Activated naive CD8-positive, alpha-beta T cell treated with anti-CD3 and anti-CD28 coated beads, Interleukin-2, amount 10 ng/mL, durations not matched to agents 7 days and 5 days (primary cell): Measurements from ENCODE around the gene AURKB. TPM values are rescaled to one million over a fixed set of nuclear protein-coding genes. Genes with fewer than 3 reads are reported as not detected.
"Not testable (repeated sequence)": the region's sequence is repeated elsewhere in the genome, so short reads cannot be mapped to it uniquely, and the experiment has no call there.

Experiments
- ATAC-seq: fragments of 150-1000 bp; cut with Tn5 transposase; one replicate; pipeline ENCODE4 v1.10.0; 2021; ENCODE audit warnings: low read depth, moderate library complexity
- POLR2A ChIA-PET: fragments of 350-600 bp; sonication (Branson Sonifier 250); formaldehyde crosslinking; loops from one replicate; lab custom pipeline; 2021; ENCODE audit warnings: antibody characterized with exemption; lab: Charles Lee
- DNase-seq: peaks from one replicate; pipeline ENCODE4 v3.0.0; 2021
- H3K27ac Mint-ChIP-seq: one replicate; pipeline ENCODE4 v1.8.0; 2022; ENCODE audit warnings: mild to moderate bottlenecking, mixed read lengths
- H3K27me3 Mint-ChIP-seq: one replicate; pipeline ENCODE4 v1.8.0; 2022; ENCODE audit warnings: mild to moderate bottlenecking, moderate library complexity, mixed read lengths
- H3K36me3 Mint-ChIP-seq: one replicate; pipeline ENCODE4 v1.8.0; 2021; ENCODE audit warnings: mild to moderate bottlenecking, mixed read lengths
- H3K4me1 Mint-ChIP-seq: one replicate; pipeline ENCODE4 v1.8.0; 2021; ENCODE audit warnings: mixed read lengths
- H3K4me3 Mint-ChIP-seq: one replicate; pipeline ENCODE4 v1.8.0; 2022; ENCODE audit warnings: mild to moderate bottlenecking, moderate library complexity, mixed read lengths
- H3K9me3 Mint-ChIP-seq: one replicate; pipeline ENCODE4 v1.8.0; 2021; ENCODE audit warnings: mixed read lengths
- total RNA-seq, 2 experiments: library from RNA; stranded (reverse); gene quantifications; one replicate each; pipeline ENCODE4 v1.2.3, GENCODE V29; 2021

Gene AURKB
- total RNA-seq, 2 experiments from 2014 or later = 128 to 152 TPM

DNA sequence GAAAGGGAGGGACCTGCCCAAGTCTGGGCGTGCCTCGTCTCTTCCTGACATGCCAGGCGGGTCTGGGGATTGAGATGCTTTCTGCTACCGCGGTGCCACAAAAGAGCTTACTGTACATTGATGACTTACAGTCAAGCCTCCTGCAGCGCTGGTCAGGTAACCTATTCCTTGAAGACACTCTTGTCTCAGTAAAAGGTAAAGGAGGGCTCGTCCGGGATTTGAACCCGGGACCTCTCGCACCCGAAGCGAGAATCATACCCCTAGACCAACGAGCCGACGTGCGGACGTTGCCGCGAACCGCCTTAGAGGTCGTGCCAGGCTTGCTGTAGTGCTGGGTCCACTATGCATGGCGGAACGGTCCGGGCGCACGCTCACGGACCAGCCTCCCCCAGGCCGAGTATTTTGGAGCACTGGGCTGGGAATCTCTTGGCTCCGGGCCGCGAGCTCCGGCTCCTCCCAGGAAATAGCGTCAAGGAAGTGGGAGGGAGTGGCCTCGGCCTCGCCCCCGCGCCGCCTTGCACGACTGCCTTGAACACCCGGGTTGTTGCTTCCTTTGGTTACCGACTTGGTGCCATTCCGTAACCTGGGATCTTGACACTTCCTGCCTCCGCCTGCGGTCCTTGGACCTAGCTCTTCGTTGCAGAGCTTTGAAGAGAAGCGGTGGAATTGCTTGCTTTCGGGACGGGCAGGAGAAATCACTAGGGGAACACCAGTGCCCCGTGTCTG is 12.4 kb upstream of the AURKB start:
- H3K36me3 Mint-ChIP-seq = peaks cover 13% of the 10 kb centered on the region
- peak; percentile 40 for ATAC-seq

DNA sequence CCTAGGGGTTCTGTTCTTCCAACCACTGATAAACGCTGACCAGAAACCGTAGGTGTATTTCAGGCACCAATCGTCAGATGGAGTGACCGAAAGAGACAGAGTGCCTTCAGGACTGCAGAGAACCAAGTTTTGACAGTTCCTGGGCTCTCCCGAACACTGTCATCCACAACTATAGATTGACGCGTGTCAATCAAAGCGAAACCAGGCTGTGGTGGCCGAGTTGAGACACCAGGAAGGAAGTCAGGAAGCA is 11.9 kb upstream of the AURKB start:
- peak; percentile 40 for ATAC-seq
- peaks cover 51% of the 10 kb centered on the region for H3K4me1 Mint-ChIP-seq
- DNase-seq = no peak

More for the DNA sequence above, 12.4 kb upstream of the AURKB start:
- Mint-ChIP-seq H3K27ac (peak overlapping the region; percentile 95), H3K4me3 (peak overlapping the region; percentile 93), H3K4me1 (peaks cover 52% of the 10 kb centered on the region), H3K9me3 (no peaks in the 10 kb centered on the region), H3K27me3 (peaks cover 2% of the 10 kb centered on the region)
- POLR2A ChIA-PET = interaction anchor here (0.5 to 7.9 kb wide), 20 partner anchors 8 to 919 kb away, joined by 3 to 149 read pairs (median 6); partner anchors contain the start of genes AURKB, BORCS6, CTC1 and PFAS
- DNase-seq = peak; percentile 90

DNA sequence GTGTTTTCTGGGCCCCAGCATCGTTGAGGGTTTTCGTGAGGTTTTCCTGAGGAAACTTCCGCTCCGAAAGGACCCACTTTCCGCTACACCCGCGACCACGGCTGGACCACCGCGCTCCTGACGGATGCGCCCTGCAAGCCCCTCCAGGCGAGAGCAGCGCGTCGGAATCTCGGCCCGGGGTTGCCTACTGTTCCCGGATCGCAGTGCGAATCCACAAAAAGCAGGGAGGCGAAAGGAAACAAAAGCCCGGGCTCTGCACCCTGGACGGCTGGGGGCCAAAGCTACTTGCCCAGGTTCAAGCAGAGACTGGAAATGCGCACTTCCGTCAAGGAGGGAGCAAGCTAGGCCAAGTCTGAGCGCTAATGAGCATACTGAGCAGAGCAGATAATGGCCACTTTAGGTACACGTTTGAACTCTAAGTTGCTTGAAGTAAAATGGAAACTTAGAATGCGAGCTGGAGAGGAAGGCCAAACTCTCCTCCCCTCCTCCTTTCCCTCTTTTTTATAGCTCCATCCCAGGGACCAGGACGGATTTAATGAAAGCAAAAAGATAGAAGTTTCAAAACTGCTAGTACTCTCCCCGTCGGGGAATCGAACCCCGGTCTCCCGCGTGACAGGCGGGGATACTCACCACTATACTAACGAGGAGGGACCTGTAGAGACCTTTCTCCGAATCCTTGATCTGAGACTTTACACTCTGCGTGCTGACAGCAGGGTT is 11.4 kb upstream of the AURKB start:
- peak overlapping the region; percentile 93 for H3K4me3 Mint-ChIP-seq
- H3K4me1 Mint-ChIP-seq = peaks cover 46% of the 10 kb centered on the region
- H3K27me3 Mint-ChIP-seq = peaks cover 2% of the 10 kb centered on the region
- ATAC-seq (peak; percentile 61), DNase-seq (peak; percentile 89)
- POLR2A ChIA-PET = interaction anchor here (0.8 to 7.9 kb wide), 19 partner anchors 9 to 645 kb away, joined by 3 to 149 read pairs (median 4); partner anchors contain the start of genes AURKB, BORCS6, CTC1 and PFAS
- H3K27ac Mint-ChIP-seq = peak overlapping the region; percentile 95
- H3K36me3 Mint-ChIP-seq = peaks cover 6% of the 10 kb centered on the region
- H3K9me3 Mint-ChIP-seq = no peaks in the 10 kb centered on the region

More for the DNA sequence above, 11.9 kb upstream of the AURKB start:
- Mint-ChIP-seq H3K9me3 (no peaks in the 10 kb centered on the region), H3K27ac (peak overlapping the region; percentile 95), H3K36me3 (peaks cover 10% of the 10 kb centered on the region), H3K4me3 (peak overlapping the region; percentile 93), H3K27me3 (peaks cover 2% of the 10 kb centered on the region)
- POLR2A ChIA-PET = interaction anchor here (0.8 to 7.9 kb wide), 16 partner anchors 8 to 336 kb away, joined by 3 to 149 read pairs (median 7); partner anchors contain the start of genes AURKB, BORCS6, CTC1 and PFAS

DNA sequence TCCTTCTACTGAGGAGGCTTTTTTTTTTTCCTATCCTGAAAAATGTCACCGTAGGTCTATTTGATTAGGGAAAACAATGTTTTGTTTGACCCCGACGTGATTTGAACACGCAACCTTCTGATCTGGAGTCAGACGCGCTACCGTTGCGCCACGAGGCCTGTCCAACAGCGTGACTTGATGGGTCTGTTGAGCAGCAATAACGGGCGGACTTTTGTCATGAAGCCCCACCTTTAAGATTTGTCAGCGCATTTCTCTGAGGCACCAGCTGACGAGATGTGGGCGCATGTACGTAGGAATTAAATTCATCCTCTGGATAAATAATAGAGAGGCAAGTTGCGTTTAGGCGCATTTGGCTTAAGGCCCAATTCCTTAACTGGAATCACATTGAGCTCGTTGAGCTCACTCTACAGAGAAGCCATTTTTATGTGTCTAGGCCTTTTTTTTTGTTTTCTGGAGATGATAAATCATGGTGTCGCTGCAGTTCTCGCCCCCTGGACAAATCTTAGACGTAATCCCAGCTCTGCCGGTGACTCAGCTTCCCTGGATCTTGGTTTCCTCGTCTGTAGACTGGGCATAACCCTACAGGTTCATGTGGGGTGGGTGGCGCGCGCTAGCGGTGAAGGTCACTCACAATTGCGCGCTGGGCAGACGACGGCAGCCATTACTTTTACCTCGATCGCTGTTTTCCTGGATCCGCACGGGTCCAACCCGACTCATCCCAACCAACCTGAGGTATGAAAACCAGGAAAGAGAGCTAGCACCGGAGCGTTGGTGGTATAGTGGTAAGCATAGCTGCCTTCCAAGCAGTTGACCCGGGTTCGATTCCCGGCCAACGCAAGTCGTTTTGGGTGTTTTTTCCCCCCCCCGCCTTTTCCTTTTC is 10.6 kb upstream of the AURKB start:
- H3K4me3 Mint-ChIP-seq = peak overlapping the region; percentile 93
- H3K4me1 Mint-ChIP-seq = peaks cover 40% of the 10 kb centered on the region
- POLR2A ChIA-PET = interaction anchor here (0.8 to 7.9 kb wide), 16 partner anchors 11 to 646 kb away, joined by 3 to 149 read pairs (median 6); partner anchors contain the start of genes AURKB, BORCS6, CTC1 and PFAS
- DNase-seq (peak; percentile 88), ATAC-seq (peak; percentile 13)
- H3K9me3 Mint-ChIP-seq = no peaks in the 10 kb centered on the region
- peaks cover 2% of the 10 kb centered on the region for H3K27me3 Mint-ChIP-seq
- peak overlapping the region; percentile 95 for H3K27ac Mint-ChIP-seq
- peaks cover 5% of the 10 kb centered on the region for H3K36me3 Mint-ChIP-seq

DNA sequence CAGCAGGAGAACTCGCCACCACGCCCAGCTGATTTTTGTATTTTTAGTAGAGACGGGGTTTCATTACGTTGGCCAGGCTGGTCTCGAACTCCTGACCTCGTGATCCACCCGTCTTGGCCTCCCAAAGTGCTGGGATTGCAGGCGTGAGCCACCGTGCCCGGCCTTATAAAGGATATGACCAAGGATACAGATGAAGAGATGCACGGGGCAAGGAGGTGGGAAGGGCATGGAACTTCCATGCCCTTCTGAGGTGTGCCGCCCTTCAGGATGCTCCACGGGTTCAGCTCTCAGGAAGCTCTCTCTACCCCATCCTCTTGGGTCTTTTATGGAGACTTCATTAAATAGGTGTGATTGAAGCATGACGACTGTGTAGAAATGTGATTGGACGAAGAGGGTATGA is 3.6 kb upstream of the AURKB start:
- H3K27me3 Mint-ChIP-seq = not testable (repeated sequence)

DNA sequence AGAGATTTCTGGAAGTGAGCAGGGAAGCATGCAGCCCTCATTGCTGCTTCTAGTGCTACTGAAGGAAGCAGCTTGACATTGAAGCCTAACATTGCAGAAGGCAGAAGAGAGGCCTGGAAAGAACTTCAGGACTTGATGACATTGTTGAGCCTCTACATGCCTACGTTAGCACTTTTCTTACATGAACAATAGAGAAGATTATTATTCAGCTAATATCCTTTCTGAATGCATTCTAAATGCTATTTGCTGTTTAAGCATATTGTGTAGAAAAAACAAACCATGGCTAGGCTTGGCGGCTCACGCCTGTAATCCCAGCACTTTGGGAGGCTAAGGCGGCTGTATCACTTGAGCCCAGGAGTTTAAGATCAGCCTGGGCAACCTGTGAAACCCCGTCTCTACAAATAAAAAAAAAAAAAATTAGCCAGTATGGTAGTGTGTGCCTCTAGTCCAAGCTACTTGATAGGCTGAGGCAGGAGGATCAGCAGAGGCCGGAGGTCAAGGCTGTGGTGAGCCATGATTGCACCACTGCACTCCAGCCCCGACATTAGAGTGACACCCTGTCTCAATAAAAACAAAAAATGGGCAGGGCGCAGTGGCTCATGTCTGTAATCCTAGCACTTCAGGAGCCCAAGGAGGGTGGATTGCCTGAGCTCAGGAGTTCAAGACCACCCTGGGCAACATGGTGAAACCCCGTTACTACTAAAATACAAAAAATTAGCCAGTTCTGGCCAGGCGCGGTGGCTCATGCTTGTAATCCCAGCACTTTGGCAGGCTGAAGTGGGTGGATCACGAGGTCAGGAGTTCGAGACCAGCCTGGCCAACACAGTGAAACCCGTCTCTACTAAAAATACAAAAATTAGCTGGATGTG is 2.2 kb upstream of the AURKB start:
- Mint-ChIP-seq H3K27me3 (peaks cover 3% of the 10 kb centered on the region), H3K9me3 (no peaks in the 10 kb centered on the region), H3K36me3 (peaks cover 10% of the 10 kb centered on the region), H3K27ac (no peak overlapping the region), H3K4me3 (no peak overlapping the region), H3K4me1 (peaks cover 18% of the 10 kb centered on the region)
- ATAC-seq (no peak), DNase-seq (no peak)
- POLR2A ChIA-PET = interaction anchor here (0.6 to 8.1 kb wide), 4 partner anchors 10 to 1162 kb away, joined by 4 to 87 read pairs (median 44); partner anchors contain the start of gene BORCS6

More for the DNA sequence above, 3.6 kb upstream of the AURKB start:
- H3K9me3 Mint-ChIP-seq, DNase-seq, H3K36me3 Mint-ChIP-seq, H3K27ac Mint-ChIP-seq, ATAC-seq, H3K4me3 Mint-ChIP-seq: not testable (repeated sequence)
- peaks cover 12% of the 10 kb centered on the region for H3K4me1 Mint-ChIP-seq
- POLR2A ChIA-PET = interaction anchor here (2.3 kb wide), 1 partner anchor 41 kb away, joined by 6 read pairs; no protein-coding TSS in a partner anchor

DNA sequence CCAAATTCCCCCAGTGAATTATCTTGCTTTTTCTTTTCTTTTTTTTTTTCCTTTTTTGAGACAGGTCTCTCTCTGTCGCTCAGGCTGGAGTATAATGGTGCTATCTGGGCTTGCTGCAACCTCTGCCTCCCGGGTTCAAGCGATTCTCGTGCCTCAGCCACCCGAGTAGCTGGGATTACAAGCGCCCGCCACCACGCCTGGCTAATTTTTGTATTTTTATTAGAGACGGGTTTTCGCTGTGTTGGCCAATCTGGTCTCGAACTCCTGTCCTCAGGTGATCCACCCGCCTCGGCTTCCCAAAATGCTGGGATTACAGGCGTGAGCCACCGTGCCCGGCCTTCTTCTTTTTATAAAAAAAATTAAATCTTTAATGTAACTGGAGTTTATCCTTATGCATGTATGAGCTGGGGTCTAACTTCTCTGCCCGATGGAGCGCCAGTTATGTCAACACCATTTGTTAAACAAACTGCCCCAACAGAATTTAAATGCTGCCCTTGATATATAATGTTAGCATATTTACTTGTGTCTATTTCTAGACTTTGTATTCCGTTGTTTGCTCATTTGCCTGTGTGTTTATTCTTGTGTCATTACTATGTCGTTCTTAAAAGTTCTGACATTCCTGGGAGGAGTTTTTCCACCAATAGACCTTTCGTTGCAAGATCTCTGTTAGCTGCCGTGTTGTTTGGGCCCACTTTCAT is 535 bp upstream of the AURKB start:
- Mint-ChIP-seq H3K27ac (peak overlapping the region; percentile 92), H3K9me3 (no peaks in the 10 kb centered on the region), H3K4me3 (peak overlapping the region; percentile 96), H3K4me1 (peaks cover 27% of the 10 kb centered on the region), H3K36me3 (peaks cover 24% of the 10 kb centered on the region), H3K27me3 (peaks cover 3% of the 10 kb centered on the region)
- DNase-seq = no peak
- peak; percentile 40 for ATAC-seq
- POLR2A ChIA-PET = interaction anchor here (0.7 to 8.1 kb wide), 19 partner anchors 11 to 354 kb away, joined by 3 to 87 read pairs (median 6); partner anchors contain the start of genes BORCS6, CTC1, HES7 and KRABD2

DNA sequence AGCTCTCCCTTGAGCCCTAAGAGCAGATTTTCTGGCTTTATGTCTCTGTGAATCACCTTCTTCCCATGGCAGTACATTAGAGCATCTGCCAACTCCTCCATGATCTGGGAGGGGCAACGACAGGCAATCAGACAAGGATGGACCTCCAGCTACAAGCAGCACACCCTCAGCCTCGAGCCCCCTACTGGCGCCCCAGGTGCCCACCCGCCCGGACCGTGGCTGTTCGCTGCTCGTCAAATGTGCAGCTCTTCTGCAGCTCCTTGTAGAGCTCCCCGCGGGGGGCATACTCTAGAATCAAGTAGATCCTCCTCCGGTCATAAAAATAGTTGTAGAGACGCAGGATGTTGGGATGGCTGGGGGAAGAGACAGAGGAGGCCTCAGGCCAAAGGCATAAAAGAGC is 3.8 kb downstream of the AURKB start:
- Mint-ChIP-seq H3K9me3 (no peaks in the 10 kb centered on the region), H3K36me3 (peaks cover 48% of the 10 kb centered on the region), H3K4me1 (peaks cover 30% of the 10 kb centered on the region), H3K27me3 (no peaks in the 10 kb centered on the region), H3K27ac (peak overlapping the region; percentile 44), H3K4me3 (peak overlapping the region; percentile 21)
- ATAC-seq (no peak), DNase-seq (no peak)
- POLR2A ChIA-PET = interaction anchor here (2.5 to 8.1 kb wide), 2 partner anchors 13 to 16 kb away, joined by 10 to 87 read pairs; no protein-coding TSS in a partner anchor

DNA sequence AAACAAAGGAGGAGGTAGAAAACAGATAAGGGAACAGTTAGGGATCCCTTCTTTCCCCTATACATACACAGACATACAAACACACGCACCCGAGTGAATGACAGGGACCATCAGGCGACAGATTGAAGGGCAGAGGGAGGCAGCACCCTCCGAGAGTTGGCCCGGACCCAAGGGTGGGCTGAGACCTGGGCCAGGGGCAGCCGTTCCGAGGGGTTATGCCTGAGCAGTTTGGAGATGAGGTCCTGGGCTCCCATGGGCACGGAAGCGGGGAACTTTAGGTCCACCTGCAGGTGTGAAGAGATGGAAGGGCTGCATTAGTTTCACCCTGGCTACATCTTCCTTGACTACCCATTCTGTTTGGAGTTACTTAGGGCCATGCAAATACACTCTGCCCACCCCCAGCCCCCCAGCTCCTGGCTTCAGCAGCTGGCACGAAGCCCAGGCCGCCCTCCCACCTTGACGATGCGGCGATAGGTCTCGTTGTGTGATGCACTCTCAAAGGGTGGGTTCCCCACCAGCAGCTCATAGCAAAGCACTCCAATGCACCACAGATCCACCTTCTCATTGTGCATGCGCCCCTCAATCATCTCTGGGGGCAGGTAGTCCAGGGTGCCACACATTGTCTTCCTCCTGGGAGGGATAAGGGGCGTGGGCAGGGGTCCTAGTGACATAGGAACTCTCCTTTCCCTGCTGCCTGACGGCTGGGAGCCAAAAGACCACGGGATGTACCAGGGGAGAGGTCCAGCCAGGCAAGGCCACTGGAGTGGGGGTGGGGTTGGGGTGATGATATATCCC is 5.4 kb downstream of the AURKB start:
- DNase-seq = no peak
- Mint-ChIP-seq H3K27ac (no peak overlapping the region), H3K36me3 (peaks cover 51% of the 10 kb centered on the region), H3K9me3 (no peaks in the 10 kb centered on the region), H3K27me3 (no peaks in the 10 kb centered on the region), H3K4me1 (peaks cover 29% of the 10 kb centered on the region), H3K4me3 (no peak overlapping the region)
- POLR2A ChIA-PET = interaction anchor here (0.7 to 1.6 kb wide), 5 partner anchors 10 to 42 kb away, joined by 3 to 8 read pairs (median 3); partner anchors contain the start of genes BORCS6 and CTC1
- ATAC-seq = no peak

DNA sequence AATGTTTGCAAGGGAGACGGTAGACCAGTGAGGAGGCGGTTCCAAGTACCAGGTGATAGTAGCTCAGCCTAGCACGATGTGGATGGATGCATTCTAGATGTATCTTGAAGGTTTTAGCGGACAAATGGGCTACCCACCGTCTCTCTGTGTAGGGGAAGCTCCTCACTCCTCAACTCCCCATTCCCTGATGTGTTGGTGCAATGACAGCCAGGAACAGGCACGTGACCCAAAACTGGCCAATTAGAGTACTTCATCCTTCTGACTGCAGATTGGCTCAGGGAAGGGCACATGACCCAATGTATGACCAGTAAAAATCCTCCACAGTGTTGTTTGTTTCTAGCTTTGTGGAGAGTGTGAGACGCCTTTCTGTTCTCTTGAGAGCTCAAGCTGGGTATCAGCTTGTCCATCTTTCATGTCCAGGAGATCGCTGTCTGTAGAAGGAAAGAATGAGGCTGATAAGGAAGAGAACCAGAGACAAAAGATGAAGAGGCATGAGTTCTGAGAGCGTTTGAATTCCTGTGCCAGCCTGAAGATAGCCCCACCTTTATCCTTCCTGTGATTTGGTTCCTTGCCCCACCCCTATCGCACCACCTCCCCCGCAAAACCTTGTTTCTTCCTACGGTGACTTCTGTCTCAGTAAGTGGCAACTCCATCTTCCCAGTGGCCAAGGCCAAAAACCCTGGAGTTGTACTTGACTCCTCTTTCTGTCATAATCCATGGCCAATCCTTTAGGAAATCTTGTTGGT is 18.1 kb downstream of the AURKB start:
- ATAC-seq = peak; percentile 46
- Mint-ChIP-seq H3K4me3 (no peak overlapping the region), H3K36me3 (no peaks in the 10 kb centered on the region), H3K27me3 (no peaks in the 10 kb centered on the region), H3K4me1 (peaks cover 16% of the 10 kb centered on the region), H3K9me3 (no peaks in the 10 kb centered on the region), H3K27ac (no peak overlapping the region)
- POLR2A ChIA-PET = interaction anchor here (0.8 to 9.0 kb wide), 11 partner anchors 8 to 103 kb away, joined by 3 to 130 read pairs (median 6); partner anchors contain the start of genes AURKB, CTC1, RANGRF and SLC25A35
- peak; percentile 60 for DNase-seq
